H1 (cell line): Measurements from ENCODE around the gene DMRTA1. TPM values are rescaled to one million over a fixed set of nuclear protein-coding genes. Genes with fewer than 3 reads are reported as not detected.

Experiments used
- CTCF ChIA-PET: fragments of 300-600 bp; sonication (Branson Sonifier 250); formaldehyde crosslinking; loops from one replicate; lab custom pipeline; 2021; ENCODE audit not compliant: partially characterized antibody; lab: Charles Lee
- POLR2A ChIA-PET: fragments of 300-600 bp; sonication (Branson Sonifier 250); formaldehyde crosslinking; loops from one replicate; lab custom pipeline; 2021; ENCODE audit warnings: inconsistent platforms; ENCODE audit not compliant: partially characterized antibody; lab: Charles Lee
- DNase-seq, 2 experiments: peaks; one replicate each; pipeline versions ENCODE4 v3.0.0 to v3.0.0-alpha.2; 2010 to 2022; ENCODE audit warnings: low spot score in 2 of 2, low read depth in 1 of 2, mixed read lengths in 1 of 2
- FAIRE-seq: peaks from 2 replicates; lab custom pipeline; 2011; peaks lifted over from hg19 to GRCh38; lab: Jason Lieb, UNC
- H2AFZ ChIP-seq: 2 replicates; pipeline ENCODE4 v1.8.1; 2012; ENCODE audit warnings: low read length, inconsistent platforms
- H2AK5ac ChIP-seq: 2 replicates; pipeline ENCODE4 v1.6.1; 2013; ENCODE audit warnings: low read depth, low read length
- H2BK120ac ChIP-seq: replicated peaks from 2 replicates; pipeline ENCODE3; 2013; ENCODE audit warnings: low read depth, low read length, inconsistent platforms
- H2BK12ac ChIP-seq: 2 replicates; pipeline ENCODE4 v1.6.1; 2013; ENCODE audit warnings: low read depth, low read length
- H2BK15ac ChIP-seq: 2 replicates; pipeline ENCODE4 v1.6.1; 2013; ENCODE audit warnings: low read length
- H2BK20ac ChIP-seq: 2 replicates; pipeline ENCODE4 v1.6.1; 2013; ENCODE audit warnings: low read length
- H2BK5ac ChIP-seq: 2 replicates; pipeline ENCODE4 v1.6.1; 2013; ENCODE audit warnings: low read depth, low read length
- H3K14ac ChIP-seq: 2 replicates; pipeline ENCODE4 v1.6.1; 2013; ENCODE audit warnings: inconsistent platforms; ENCODE audit not compliant: insufficient read length
- H3K18ac ChIP-seq: 2 replicates; pipeline ENCODE4 v1.6.1; 2013; ENCODE audit warnings: low read length; ENCODE audit errors: extremely low read depth
- H3K23ac ChIP-seq: 2 replicates; pipeline ENCODE4 v1.6.1; 2013; ENCODE audit warnings: inconsistent platforms; ENCODE audit not compliant: insufficient read length
- H3K23me2 ChIP-seq: 2 replicates; pipeline ENCODE4 v1.6.1; 2013; ENCODE audit warnings: low read depth, low read length
- H3K27ac ChIP-seq: 2 replicates; pipeline ENCODE4 v1.6.1; 2011; ENCODE audit warnings: low read depth, low read length, inconsistent platforms
- H3K27me3 ChIP-seq, 4 experiments: replicated peaks in 1 of 4; 1 replicate in 1 of 4; 2 replicates in 3 of 4; pipeline versions ENCODE4 v1.6.1 to v1.8.1; 2011 to 2013; ENCODE audit warnings: low read length in 3 of 4, mild to moderate bottlenecking in 3 of 4, inconsistent platforms in 2 of 4, mixed read lengths in 2 of 4, moderate library complexity in 1 of 4; ENCODE audit not compliant: control insufficient read depth in 3 of 4, insufficient read depth in 3 of 4; ENCODE audit errors: extremely low read depth in 1 of 4
- H3K36me3 ChIP-seq, 4 experiments: 2 replicates each; pipeline versions ENCODE4 v1.6.1 to v1.8.1; 2011 to 2013; ENCODE audit warnings: mild to moderate bottlenecking in 4 of 4, low read length in 3 of 4, moderate library complexity in 2 of 4, control low read depth in 1 of 4, inconsistent platforms in 1 of 4; ENCODE audit not compliant: insufficient read depth in 4 of 4, control insufficient read depth in 2 of 4
- H3K4ac ChIP-seq: replicated peaks from 2 replicates; pipeline ENCODE3; 2013; ENCODE audit warnings: low read length, low read depth, mixed read lengths, inconsistent platforms; ENCODE audit not compliant: insufficient read length
- H3K4me1 ChIP-seq, 4 experiments: replicated peaks in 1 of 4; 1 replicate in 1 of 4; 2 replicates in 3 of 4; pipeline versions ENCODE4 v1.6.1 to v1.8.1; 2011 to 2013; ENCODE audit warnings: low read length in 3 of 4, inconsistent platforms in 2 of 4, mixed read lengths in 1 of 4; ENCODE audit not compliant: insufficient read depth in 4 of 4, control insufficient read depth in 3 of 4
- H3K4me2 ChIP-seq, 2 experiments: 2 replicates each; pipeline versions ENCODE4 v1.6.1 to v1.8.1; 2011 to 2013; ENCODE audit warnings: low read depth in 2 of 2, low read length in 2 of 2, control low read depth in 1 of 2, inconsistent platforms in 1 of 2, mild to moderate bottlenecking in 1 of 2; ENCODE audit not compliant: insufficient read depth in 1 of 2
- H3K4me3 ChIP-seq, 4 experiments: fragments of 200-600, 300-600 bp in 1 of 4; sonication (generic), shearing (Covaris generic), sonication (Bioruptor Twin) in 1 of 4; 2 replicates each; pipeline versions ENCODE4 v1.5.1 to v1.8.1; 2011 to 2016; ENCODE audit warnings: low read length in 4 of 4, low read depth in 3 of 4, control low read depth in 2 of 4, inconsistent platforms in 2 of 4, mild to moderate bottlenecking in 2 of 4, mixed read lengths in 1 of 4, moderate library complexity in 1 of 4; ENCODE audit not compliant: insufficient read depth in 2 of 4; ENCODE audit errors: extremely low read depth in 1 of 4
- H3K56ac ChIP-seq: replicated peaks from 2 replicates; pipeline ENCODE3; 2013; ENCODE audit warnings: low read depth, mild to moderate bottlenecking, mixed read lengths, low read length, inconsistent platforms; ENCODE audit not compliant: insufficient read length
- H3K79me1 ChIP-seq: 2 replicates; pipeline ENCODE4 v1.6.1; 2013; ENCODE audit warnings: low read depth, low read length, control low read depth
- H3K79me2 ChIP-seq, 2 experiments: 2 replicates each; pipeline versions ENCODE4 v1.6.1 to v1.8.1; 2012 to 2013; ENCODE audit warnings: low read length in 2 of 2, mild to moderate bottlenecking in 2 of 2, inconsistent platforms in 1 of 2; ENCODE audit not compliant: insufficient read depth in 2 of 2, control insufficient read depth in 1 of 2
- H3K9ac ChIP-seq, 4 experiments: replicated peaks in 1 of 4; 1 replicate in 1 of 4; 2 replicates in 3 of 4; pipeline versions ENCODE4 v1.6.1 to v1.8.1; 2011 to 2013; ENCODE audit warnings: low read depth in 3 of 4, low read length in 3 of 4, control low read depth in 2 of 4, mild to moderate bottlenecking in 2 of 4, moderate library complexity in 2 of 4, inconsistent platforms in 1 of 4; ENCODE audit errors: extremely low read depth in 1 of 4
- H3K9me3 ChIP-seq, 2 experiments: 2 replicates each; pipeline versions ENCODE4 v1.6.1 to v1.8.1; 2012 to 2013; ENCODE audit warnings: mild to moderate bottlenecking in 2 of 2, moderate library complexity in 2 of 2, control low read depth in 1 of 2, inconsistent platforms in 1 of 2, low read depth in 1 of 2, low read length in 1 of 2, mixed read lengths in 1 of 2; ENCODE audit not compliant: insufficient read depth in 2 of 2
- H4K20me1 ChIP-seq, 2 experiments: replicated peaks in 1 of 2; 2 replicates each; pipeline versions ENCODE3 to v1.8.1; 2011 to 2013; ENCODE audit warnings: inconsistent platforms in 2 of 2, low read length in 2 of 2, mild to moderate bottlenecking in 1 of 2; ENCODE audit not compliant: insufficient read depth in 2 of 2, control insufficient read depth in 1 of 2
- H4K5ac ChIP-seq: 2 replicates; pipeline ENCODE4 v1.6.1; 2013; ENCODE audit warnings: low read length, low read depth, mixed read lengths, inconsistent platforms; ENCODE audit not compliant: insufficient read length
- H4K8ac ChIP-seq: 2 replicates; pipeline ENCODE4 v1.8.0; 2013; ENCODE audit warnings: mild to moderate bottlenecking, moderate library complexity, low read length, inconsistent platforms; ENCODE audit not compliant: insufficient read depth; ENCODE audit errors: extremely low read depth
- H4K91ac ChIP-seq: replicated peaks from 2 replicates; pipeline ENCODE3; 2013; ENCODE audit warnings: low read length, mixed read lengths, inconsistent platforms; ENCODE audit not compliant: insufficient read length
- BACH1 ChIP-seq: IDR thresholded peaks from 2 replicates; pipeline ENCODE4 v1.6.1; 2012; ENCODE audit warnings: low read length, improper control_type of control experiment
- HDAC2 ChIP-seq, 2 experiments: fragments of 300-600 bp in 1 of 2; sonication (generic) in 1 of 2; IDR thresholded peaks; 2 replicates each; pipeline ENCODE4 v1.6.1; 2011 to 2012; ENCODE audit warnings: low read depth in 2 of 2, low read length in 2 of 2, mild to moderate bottlenecking in 2 of 2, moderate library complexity in 2 of 2, borderline replicate concordance in 1 of 2, inconsistent platforms in 1 of 2
- HDAC6 ChIP-seq: IDR thresholded peaks from one replicate; pipeline ENCODE4 v1.7.1; 2012; ENCODE audit warnings: low read depth, mild to moderate bottlenecking, inconsistent platforms, low read length, moderate library complexity
- NRF1 ChIP-seq: IDR thresholded peaks from 2 replicates; pipeline ENCODE4 v1.6.1; 2011; ENCODE audit warnings: mild to moderate bottlenecking, low read depth, low read length, improper control_type of control experiment
- PHF8 ChIP-seq: fragments of 200-600 bp; sonication (generic); conservative IDR thresholded peaks from 2 replicates; pipeline ENCODE4 v1.7.1; 2012; ENCODE audit warnings: low read depth, mild to moderate bottlenecking, inconsistent platforms, low read length, moderate library complexity
- POLR2AphosphoS5 ChIP-seq: IDR thresholded peaks from 2 replicates; pipeline ENCODE4 v1.6.1; 2011; ENCODE audit warnings: low read depth, low read length
- RFX5 ChIP-seq: IDR thresholded peaks from 2 replicates; pipeline ENCODE4 v1.6.1; 2011; ENCODE audit warnings: low read depth, low read length, improper control_type of control experiment, borderline replicate concordance
- SIN3A ChIP-seq, 2 experiments: IDR thresholded peaks in 1 of 2; conservative IDR thresholded peaks in 1 of 2; 2 replicates each; pipeline ENCODE4 v1.6.1; 2011 to 2012; ENCODE audit warnings: low read length in 2 of 2, improper control_type of control experiment in 1 of 2, low read depth in 1 of 2, mild to moderate bottlenecking in 1 of 2
- SIRT6 ChIP-seq: IDR thresholded peaks from one replicate; pipeline ENCODE4 v1.7.1; 2012; ENCODE audit warnings: low read length, inconsistent platforms
- TCF12 ChIP-seq: IDR thresholded peaks from 2 replicates; pipeline ENCODE4 v1.6.1; 2011; ENCODE audit warnings: low read depth, mild to moderate bottlenecking, low read length
- WGBS, 2 experiments: shearing (Covaris generic) in 1 of 2; methylation state at CpG; one replicate each; pipeline versions ENCODE4 v1.1.6 to v1.1.7; 2013 to 2015; ENCODE audit warnings: low lambda C conversion rate in 2 of 2, mixed read lengths in 2 of 2, inconsistent platforms in 1 of 2, low coverage in 1 of 2, missing lambda C conversion rate in 1 of 2; ENCODE audit not compliant: insufficient replicate concordance in 2 of 2, insufficient coverage in 1 of 2, insufficient read length in 1 of 2; ENCODE audit errors: extremely low coverage in 1 of 2, missing lambda C conversion rate in 1 of 2; 5-methylcytosine and 5-hydroxymethylcytosine counted together
- polyA plus RNA-seq, 7 experiments: library from polyadenylated mRNA; depleted of rRNA in 3 of 7; stranded (reverse) in 5 of 7; unstranded in 2 of 7; fragments of >200 nt in 5 of 7; fragments of 200-250 nt in 2 of 7; gene quantifications; 1 replicate in 5 of 7; 2 replicates in 1 of 7; 4 replicates in 1 of 7; pipeline versions ENCODE4 v1.2.1 to v1.2.3, GENCODE V29; 2011 to 2013; ENCODE audit warnings: missing spikeins in 2 of 7, mixed read lengths in 2 of 7
- total RNA-seq: library from RNA; stranded (reverse); fragmentation: NEBNext Ultra II Directional; extraction: Animal tissue kit (Norgen Biotek cat#: 25700); gene quantifications from 2 replicates; pipeline ENCODE4 v1.2.1, GENCODE V29; 2021
- TF ChIP-seq, protein P1 (sequence below): IDR thresholded peaks from 2 replicates; pipeline ENCODE4 v1.6.1; 2012; ENCODE audit warnings: inconsistent platforms

Gene DMRTA1
- total and polyA plus RNA-seq, 2 of the 8 experiments (the other 6 are each of a cell fraction or from before 2014, with no cell fraction given) = 1.5 to 3.3 TPM

DNA sequence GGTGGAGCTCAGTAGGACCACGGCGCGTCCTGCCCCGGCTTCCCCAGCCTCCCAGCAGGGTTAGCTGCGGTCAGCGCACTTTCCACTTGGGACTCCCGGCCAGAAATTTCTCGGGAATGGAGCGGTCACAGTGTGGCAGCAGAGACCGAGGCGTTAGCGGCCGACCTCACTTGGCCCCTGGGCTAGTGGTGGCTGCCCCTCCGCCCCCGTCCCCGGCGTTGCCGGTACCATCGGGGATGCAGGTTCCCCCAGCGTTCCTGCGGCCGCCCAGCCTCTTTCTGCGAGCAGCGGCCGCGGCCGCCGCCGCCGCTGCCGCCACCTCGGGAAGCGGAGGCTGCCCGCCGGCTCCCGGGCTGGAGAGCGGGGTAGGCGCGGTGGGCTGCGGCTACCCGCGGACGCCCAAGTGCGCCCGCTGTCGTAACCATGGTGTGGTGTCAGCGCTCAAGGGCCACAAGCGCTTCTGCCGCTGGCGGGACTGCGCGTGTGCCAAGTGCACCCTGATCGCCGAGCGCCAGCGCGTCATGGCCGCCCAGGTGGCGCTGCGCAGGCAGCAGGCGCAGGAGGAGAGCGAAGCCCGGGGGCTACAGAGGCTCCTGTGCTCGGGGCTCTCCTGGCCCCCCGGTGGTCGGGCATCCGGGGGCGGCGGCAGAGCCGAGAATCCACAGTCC lies 460 bp downstream of the DMRTA1 start:
- H3K18ac ChIP-seq = peak overlapping the region; percentile 72
- no peak overlapping the region for H2AK5ac ChIP-seq
- no peak overlapping the region for H3K23ac ChIP-seq
- peak overlapping the region; percentile 81 for H3K56ac ChIP-seq
- no peaks in the 10 kb centered on the region for H3K9me3 ChIP-seq
- no peaks in the 10 kb centered on the region for H3K79me1 ChIP-seq
- peak overlapping the region; percentile 53 for H4K91ac ChIP-seq
- H2BK5ac ChIP-seq = peak overlapping the region; percentile 22; the same call in 1 of the 2 replicates
- H4K20me1 ChIP-seq = no peaks in the 10 kb centered on the region
- H3K4me1 ChIP-seq = peaks cover 0 to 4% (median 1%) of the 10 kb centered on the region in 4 experiments; a peak in 1 of 7 replicates
- peak overlapping the region; percentile 44 for H4K5ac ChIP-seq
- H3K27me3 ChIP-seq = peaks cover 0 to 3% (median 0%) of the 10 kb centered on the region in 4 experiments; a peak in 3 of 7 replicates
- H3K4ac ChIP-seq = no peak overlapping the region
- no peak overlapping the region for H3K14ac ChIP-seq
- 0% methylated on average over 60 of the region's 70 CpGs; no CpG with 5 or more reads in 1 of the 2 experiments for WGBS, 2 experiments
- no peak overlapping the region; the same call in 1 of the 2 replicates for H2BK12ac ChIP-seq
- H3K4me2 ChIP-seq = peak overlapping the region; percentile 79 to 83
- no peaks in the 10 kb centered on the region for H3K36me3 ChIP-seq
- no peak overlapping the region for H2BK15ac ChIP-seq
- FAIRE-seq (no peak), DNase-seq (peak; percentile 46 to 86)
- no peaks in the 10 kb centered on the region; the same call in 1 of the 2 replicates for H3K23me2 ChIP-seq
- H4K8ac ChIP-seq = peak overlapping the region; percentile 94
- ChIA-PET POLR2A (interaction anchor here (0.6 kb wide), 1 partner anchor 40 kb away, joined by 3 read pairs; no protein-coding TSS in a partner anchor), CTCF (interaction anchor here (1.5 to 5.8 kb wide), 2 partner anchors 140 kb away, joined by 4 to 80 read pairs; no protein-coding TSS in a partner anchor)
- no peak overlapping the region for H2BK20ac ChIP-seq
- no peak overlapping the region for H2BK120ac ChIP-seq
- peak overlapping the region; percentile 60 to 89 (median 80) for H3K4me3 ChIP-seq
- H3K27ac ChIP-seq = peak overlapping the region; percentile 42; the same call in 1 of the 2 replicates
- H2AFZ ChIP-seq = peak overlapping the region; percentile 98; the same call in 1 of the 2 replicates
- no peaks in the 10 kb centered on the region for H3K79me2 ChIP-seq
- H3K9ac ChIP-seq = peak overlapping the region; percentile 35 to 73 (median 50); a peak in 6 of 7 replicates
- TF ChIP-seq SIRT6 (no peak), POLR2AphosphoS5 (peak; percentile 73; the same call in 1 of the 2 replicates), HDAC6 (no peak), NRF1 (0 out of 2 replicates have a peak, but pooled peaks have one; percentile 27), BACH1 (no peak), PHF8 (peak; percentile 62), TCF12 (no peak), RFX5 (no peak), HDAC2 (IDR thresholded peaks at IDR 0.05; ENCODE audit: borderline replicate concordance in 1 of 2, low read depth in 2 of 2, low read length in 2 of 2) (0 out of 4 replicates have a peak, but pooled peaks of 1 of the 2 experiments have one; percentile 24), SIN3A (conservative IDR thresholded peaks at IDR 0.05 in 1 of 2, IDR thresholded peaks at IDR 0.05 in 1 of 2; ENCODE audit: low read depth in 1 of 2, low read length in 2 of 2) (0 out of 4 replicates have a peak, but pooled peaks of 1 of the 2 experiments have one; percentile 29)
- TF ChIP-seq, protein P1, sequence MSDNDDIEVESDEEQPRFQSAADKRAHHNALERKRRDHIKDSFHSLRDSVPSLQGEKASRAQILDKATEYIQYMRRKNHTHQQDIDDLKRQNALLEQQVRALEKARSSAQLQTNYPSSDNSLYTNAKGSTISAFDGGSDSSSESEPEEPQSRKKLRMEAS = peak; percentile 66
